IPS-NIHi11 (cell line): ENCODE results near the gene S100A2.
A peak's percentile ranks its signal among the peaks of the same experiment; 100 is the strongest.
"Not testable (repeated sequence)": the region's sequence is repeated elsewhere in the genome, so short reads cannot be mapped to it uniquely, and the experiment has no call there.

Source experiments
- DNase-seq: peaks from one replicate; pipeline ENCODE4 v3.0.0; 2012; ENCODE audit warnings: mixed read lengths, low spot score

S100A2 gene

DNA sequence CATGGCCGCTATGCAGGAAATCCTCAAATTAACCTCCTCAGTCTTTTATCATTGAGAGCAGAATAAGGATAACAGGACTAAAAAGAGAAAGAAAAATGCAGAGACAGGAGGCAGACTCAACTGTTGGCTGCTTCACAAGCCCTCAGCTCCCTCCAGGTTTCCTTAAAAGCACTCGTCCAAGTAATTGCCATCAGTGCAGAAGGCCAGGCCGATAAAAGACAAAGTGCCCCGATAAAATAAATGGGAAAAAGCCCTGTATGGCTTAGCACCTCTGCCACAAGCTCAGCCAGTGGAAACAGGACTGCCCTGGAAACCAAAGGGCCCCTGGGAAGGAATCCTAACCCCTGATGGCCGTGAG lies 38.0 kb downstream of the S100A2 start:
- DNase-seq: no peak

DNA sequence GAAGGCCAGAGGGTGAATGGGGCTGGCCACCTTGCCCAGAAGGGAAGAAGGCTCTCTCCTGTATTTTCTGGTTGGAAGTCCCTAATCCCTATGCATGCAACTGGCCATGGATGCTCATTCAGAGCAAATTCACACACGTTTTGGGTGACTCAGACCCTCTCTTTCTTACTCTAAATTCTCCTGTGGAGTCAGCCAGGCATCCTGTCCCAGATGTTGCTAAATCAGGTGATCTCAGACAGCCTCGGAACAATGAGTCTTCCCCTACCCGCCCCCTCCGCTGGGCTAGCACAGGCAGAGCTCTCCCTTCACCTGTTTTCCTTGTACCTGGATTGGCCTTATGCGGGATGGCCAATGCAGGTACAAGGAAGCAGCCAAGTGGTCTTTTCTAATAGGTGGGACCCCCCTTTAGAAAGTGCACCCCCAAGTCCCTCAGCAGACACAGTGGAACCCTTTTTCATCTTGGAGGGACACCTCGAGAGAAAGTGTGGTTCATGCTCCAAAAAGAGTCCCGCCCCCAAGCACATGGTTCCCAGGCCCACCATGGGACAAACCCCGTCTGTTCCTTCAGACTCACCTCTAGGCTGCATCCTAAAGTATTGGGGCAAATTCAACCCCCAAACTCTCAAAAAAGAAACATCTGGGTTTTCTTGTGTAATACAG lies 38.5 kb downstream of the S100A2 start:
- DNase-seq: no peak

DNA sequence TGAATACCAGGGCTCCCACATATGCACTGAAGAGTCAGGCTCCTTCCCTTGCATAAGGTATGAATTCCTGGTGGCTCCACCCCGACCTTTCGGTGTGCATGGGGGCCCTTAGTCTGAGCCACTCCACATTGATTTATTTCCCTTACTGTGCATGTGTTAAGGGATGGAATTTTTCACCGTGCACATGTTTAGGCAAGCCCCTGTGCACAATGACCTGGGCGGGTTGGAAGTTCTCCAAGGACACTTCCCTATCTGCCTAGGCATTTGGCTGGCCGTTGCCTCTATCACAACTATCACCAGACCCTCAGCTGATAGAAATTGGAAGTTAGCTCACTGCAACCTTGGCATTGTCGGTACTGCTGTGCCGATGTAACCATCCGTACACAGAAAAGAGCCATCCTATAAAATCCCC lies 39.5 kb downstream of the S100A2 start:
- no peak for DNase-seq

DNA sequence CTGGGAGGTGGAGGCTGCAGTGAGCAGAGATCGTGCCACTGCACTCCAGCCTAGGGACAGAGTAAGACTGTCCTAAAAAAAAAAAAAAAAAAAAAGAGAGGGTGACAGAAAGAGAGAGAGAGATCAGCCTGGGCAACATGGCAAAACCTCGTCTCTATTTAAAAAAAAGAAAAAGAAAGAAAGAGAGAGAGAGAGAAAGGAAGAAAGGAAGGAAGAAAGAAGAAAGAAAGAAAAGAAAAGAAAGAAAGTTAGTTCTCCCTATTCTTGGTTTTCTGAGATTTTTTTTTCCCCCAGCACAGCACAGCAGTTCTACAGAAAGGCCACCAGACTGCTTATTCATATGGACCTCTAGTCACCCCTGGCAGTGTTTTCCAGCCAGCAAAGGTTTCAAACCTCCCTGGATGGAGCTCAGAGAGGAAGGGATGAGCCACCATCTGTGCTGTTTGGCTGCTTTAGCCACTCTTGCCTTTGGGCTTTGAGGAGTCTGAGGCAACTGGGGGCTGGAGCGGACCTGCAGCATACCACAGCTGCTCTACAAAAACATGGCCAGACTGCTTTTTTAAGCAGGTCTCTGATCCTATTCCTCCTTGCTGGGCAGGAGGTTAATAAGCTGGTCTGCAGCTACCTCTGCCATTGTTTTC lies 40.4 kb downstream of the S100A2 start:
- DNase-seq: no peak

DNA sequence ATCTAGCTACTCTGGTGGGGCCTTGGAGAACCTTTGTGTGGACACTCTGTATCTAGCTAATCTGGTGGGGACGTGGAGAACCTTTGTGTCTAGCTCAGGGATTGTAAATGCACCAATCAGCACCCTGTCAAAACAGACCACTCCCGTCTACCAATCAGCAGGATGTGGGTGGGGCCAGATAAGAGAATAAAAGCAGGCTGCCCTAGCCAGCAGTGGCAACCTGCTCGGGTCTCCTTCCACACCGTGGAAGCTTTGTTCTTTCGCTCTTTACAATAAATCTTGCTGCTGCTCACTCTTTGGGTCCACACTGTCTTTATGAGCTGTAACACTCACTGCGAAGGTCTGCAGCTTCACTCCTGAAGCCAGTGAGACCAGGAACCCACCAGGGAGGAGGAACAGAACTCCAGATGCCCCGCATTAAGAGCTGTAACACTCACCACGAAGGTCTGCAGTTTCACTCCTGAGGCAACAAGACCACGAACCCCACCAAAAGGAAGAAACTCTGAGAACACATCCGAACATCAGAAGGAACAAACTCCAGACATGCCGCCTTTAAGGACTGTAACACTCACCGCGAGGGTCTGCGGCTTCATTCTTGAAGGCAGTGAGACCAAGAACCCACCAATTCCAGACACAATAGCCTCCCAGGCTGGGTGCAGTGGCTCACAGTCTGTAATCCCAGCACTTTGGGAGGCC lies 43.1 kb downstream of the S100A2 start:
- not testable (repeated sequence) for DNase-seq

DNA sequence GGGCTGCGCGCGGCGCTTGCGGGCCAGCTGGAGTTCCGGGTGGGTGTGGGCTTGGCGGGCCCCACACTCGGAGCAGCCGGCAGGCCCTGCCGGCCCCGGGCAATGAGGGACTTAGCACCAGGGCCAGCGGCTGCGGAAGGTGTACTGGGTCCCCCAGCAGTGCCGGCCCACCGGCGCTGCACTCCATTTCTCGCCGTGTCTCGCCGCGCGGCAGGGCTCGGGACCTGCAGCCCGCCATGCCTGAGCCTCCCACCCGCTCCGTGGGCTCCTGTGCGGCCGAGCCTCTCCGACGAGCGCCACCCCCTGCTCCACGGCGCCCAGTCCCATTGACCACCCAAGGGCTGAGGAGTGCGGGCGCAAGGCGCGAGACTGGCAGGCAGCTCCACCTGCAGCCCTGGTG lies 43.8 kb downstream of the S100A2 start:
- not testable (repeated sequence) for DNase-seq

DNA sequence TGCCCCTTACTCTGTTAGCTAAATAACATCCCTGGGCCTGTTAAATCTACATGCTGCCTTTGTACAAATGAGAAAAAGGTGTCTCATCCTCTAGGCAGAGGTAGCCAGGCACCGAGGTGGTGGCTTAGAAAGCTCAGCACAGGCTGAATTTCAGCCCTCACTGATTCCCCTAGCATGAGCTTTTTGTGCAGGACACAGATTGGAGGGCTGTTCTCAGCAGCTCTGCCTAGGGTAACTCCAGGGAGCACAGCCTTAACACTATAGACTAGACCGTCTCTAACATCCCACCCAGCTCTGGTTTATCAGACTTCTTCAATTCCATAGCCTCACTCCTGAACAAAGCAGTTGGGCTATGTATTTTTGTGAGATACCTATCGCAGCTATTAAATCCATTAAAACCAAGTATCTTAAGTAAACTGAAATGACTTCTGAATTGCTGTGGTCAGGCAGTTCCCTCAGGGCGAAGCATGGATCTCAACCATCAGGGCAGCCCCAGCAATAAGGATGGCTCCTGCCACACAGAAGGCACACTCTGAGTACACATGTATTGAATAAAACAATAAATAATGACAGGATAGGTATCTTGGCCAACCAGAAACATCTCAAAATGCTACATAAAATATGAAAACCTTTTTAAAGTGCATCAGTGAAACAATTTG lies 44.7 kb downstream of the S100A2 start:
- no peak for DNase-seq

DNA sequence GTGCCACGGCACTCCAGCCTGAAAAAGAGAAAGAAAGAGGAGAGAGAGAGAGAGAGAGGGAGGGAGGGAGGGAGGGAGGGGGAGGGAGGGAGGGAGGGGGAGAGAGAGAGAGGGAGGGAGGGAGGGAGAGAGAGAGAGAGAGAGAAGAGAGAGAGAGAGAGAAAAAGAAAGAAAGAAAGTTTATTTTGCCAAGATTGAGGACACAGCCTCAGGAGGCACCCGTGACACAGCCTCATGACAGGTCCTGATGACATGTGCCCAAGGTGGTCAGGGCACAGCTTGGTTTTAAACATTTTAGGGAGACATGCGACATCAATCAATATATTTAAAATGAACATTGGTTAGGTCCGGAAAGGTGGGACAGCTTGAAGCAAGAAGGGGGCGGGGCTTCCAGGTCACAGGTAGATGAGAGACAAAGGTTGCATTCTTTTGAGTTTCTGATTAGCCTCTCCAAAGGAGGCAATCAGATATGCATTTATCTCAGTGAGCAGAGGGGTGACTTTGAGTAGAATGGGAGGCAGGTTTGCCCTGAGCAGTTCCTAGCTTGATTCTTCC lies 45.4 kb downstream of the S100A2 start:
- not testable (repeated sequence) for DNase-seq

DNA sequence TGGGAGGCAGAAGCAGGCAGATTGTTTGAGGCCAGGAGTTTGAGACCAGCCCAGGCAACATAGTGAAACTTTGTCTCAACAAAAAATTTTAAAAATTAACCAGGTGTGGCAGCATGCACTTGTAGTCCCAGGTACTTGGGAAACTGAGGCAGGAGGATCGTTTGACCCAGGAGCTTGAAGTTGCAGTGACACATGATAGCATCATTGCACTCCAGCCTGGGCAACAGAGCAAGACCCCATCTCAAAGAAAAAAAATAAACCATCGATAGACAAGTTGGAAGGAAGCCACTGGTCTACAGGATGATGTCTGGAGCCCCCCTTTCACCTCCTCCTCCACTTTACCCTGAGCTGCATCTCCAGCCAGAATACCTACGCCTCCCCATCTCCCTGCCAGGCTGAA lies 46.4 kb downstream of the S100A2 start:
- no peak for DNase-seq

DNA sequence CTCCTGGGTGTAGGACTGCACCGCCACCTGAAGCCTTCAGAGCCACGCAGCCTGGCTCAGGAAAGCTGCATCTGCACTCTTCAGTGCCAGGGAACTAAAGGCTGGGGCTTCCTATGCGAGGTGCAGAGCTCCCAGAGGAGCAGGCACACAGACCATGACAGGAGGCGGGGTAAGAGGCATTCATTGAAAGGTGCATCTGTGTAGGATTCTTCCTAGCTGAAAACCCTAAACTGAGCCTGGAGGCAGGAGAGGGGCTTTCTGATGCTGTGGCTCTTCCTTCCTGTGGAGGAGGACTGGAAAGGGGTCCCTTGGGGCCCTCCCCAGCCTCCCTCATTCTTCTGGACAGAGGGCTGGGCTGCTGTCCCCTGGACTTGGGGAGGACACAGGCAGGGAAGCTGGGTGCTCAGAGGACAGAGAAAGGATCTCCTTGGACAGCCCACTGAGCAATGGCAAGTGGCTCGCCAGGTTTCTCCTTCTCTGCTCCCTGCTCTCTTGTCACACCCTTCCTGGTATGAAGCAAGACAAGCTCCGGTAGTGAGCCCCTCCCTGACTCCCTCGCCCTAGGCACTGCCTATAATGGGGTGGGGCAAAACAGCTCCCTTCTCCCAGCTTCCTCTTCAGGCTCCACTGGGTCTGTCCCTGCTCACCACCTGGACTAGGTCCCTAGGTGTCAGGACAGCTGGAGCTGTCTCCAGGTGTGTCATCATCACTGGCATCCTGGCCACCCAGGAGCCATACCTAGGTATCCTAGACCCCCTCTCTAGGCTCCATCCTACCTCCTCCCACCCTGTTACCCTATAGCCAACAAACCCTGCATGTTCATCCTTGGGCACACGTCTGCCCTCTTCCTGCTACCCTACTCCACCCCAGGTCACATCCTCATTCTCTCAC lies 49.9 kb downstream of the S100A2 start:
- DNase-seq: peak; percentile 30

DNA sequence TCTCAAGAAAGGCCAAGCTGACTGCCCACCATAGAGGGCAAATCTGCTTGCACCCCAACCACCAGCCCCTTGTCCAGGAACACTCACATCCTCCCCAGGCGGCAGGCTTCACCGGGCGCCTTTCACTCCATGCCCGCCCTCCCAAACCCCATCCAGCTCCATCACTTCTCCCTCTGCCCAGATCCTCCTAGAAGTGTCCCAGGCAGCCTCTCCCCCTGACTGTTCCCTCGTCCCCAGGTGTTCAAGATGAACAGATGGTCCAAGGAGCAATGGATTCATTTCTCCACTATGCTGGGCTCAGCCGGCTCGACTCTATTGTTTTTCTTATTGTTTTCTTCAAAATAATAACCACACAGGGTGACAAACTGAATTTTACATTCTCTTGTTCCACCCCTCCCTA lies 52.0 kb downstream of the S100A2 start:
- DNase-seq: no peak

DNA sequence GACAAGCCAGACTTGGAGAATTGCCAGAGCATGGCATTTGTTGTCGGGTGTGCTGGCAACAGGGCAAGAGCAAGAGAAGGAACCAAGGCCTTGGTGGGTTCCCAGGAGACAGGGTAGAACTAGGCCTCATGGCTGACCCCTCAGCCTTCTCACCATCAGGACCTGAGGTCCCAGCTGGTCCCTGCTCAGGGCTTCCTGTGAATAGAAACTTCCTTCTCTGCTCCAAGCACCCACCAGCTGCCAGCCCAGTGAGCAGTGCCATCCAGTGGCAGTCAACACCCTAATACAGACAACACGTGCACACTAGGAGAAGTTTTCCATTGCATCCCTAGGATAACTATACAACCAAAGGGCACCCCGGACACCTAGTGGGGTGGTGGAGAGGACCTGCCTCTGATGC lies 52.6 kb downstream of the S100A2 start:
- no peak for DNase-seq
